ENCODE measurements around the gene ARSB.
"Not testable (repeated sequence)": the region's sequence is repeated elsewhere in the genome, so short reads cannot be mapped to it uniquely, and the experiment has no call there.

Gene ARSB

DNA sequence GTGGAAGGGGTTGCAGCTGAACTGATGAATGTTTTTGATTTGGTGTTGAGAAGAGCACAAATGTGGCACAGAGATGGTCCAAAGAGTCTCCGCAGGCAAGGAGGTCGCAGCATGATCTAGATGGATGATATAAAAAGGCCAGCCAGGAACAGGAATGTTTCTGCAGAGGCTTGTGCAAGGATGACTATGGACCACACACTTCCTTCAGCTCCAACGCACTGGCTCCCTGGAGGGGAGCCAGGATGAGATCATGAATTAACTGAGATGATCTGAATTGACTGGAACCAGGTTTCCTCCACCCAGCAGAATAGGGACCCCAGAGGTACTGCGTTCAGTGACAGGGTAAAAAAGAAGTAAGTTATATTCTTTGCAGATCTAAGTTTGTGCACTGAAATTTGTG is 89.0 kb downstream of the ARSB start:
- no peak for DNase-seq

DNA sequence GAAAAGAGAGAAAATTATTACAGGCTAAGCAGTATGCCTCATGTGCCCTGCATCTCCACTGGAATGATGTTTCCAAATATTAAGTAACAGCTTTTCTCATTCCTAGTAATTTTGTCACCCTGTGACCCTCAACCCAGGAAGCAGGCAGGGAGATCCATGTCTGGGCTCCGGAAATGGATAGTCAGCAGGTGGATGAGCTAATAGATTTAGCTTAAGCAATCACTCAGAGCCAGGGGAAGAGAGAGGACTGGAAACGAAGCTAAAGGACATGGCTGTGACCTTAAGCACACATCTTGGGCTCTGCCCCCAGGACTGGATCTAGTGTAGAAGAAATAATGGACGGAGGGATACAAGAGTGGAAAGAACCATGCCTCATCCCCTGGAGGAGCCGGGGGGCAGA is 89.5 kb downstream of the ARSB start:
- DNase-seq, result no peak

DNA sequence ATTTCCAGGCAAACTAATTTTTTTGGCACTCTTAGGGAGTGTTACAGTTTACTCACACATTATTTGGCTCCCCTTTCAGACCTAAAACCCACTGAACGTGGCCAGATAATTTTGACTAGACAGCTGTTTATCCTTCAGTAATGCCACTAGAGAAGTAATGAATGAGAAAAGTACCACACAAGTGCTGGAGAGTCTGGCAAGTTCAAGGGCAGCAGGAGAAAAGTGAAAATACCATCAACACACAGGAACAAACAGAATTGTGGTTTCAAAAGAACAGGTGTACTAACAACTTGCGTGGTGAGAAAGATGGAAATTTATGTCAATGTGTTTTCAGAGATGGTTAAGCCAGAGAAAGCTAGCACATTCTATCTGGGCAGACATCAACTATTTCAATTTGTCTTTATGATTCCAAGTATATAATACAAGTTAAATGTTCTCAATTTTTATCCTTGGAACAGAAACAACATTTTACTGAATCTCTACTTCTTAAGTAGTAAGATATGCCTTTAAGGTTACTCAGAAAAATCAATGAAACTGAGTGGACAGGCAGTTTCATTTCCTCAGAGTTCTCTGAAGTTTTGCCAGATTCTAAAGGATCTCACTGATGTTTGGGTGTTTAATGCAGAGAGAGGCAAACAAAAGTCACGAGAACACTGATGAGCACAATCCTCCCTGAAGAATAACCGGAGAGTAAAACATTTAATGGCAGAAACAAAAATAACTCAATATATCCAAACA is 91.0 kb downstream of the ARSB start:
- DNase-seq, result no peak

DNA sequence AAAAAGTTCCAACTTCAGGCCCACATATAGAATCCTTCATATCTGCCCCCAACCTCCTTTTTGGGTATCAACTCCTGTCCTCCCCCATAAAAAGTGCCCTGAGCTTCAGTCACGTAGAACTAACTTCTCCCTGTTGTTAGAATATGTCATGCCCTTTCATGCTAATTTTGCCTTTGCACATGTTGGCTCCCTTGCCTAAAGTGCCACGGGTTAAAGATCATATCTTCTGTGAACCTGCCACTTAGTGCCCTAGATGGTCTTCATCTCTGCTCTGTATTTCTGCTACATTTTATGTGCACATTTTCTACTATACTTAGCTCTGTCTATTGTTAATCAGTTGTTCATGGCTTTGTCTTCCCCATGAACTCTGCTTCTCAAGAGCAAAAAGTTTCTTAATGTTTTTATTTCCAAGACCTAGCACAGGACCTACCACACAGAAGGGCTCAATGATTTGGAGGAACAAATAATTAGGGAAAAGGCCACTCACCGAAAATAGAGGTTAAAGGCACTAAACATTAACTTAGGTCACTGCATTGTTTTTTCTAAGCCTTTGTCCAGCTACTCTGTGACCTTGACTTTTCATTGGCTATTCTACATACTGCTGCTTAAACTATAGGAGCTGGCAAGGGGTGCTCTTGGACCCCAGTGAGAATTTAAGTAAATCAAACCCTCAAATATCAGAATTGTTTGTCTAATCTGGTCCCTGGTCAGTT is 94.3 kb downstream of the ARSB start:
- DNase-seq, result no peak

DNA sequence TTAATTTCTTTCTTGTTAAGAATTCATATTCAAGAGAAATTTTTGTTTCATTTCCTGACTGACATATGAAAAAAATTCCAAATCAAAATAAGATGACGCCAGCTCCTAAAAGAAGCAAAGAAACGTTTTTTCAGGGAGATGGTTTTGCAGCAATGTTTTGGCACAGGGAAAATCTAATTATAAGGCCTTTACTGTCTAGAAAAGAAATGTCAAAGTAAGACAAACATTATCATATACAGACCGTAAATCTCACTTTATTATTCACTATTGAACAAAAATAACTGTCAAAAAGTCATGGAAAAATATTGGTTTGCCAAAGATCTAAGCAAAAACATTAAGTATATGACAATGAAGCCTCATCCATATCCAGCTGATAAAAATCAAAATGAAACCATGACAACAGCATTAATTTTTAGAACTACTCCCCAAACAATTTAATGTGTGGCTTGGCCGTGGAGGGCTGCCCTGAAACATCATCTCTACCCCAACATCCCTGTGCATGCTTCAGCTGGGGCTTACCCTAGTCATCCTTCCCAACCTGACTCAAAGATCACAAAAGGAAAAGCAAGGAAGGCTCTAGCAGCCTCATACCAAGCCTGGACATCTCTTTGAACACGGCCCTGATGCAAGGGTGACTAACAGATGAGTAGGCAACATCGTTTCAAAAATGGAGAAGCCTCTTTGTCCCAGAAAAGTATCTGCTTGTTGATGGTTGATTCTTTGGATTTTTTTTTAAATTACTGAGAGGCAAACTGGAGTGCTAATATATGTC is 95.6 kb downstream of the ARSB start:
- DNase-seq, result no peak

DNA sequence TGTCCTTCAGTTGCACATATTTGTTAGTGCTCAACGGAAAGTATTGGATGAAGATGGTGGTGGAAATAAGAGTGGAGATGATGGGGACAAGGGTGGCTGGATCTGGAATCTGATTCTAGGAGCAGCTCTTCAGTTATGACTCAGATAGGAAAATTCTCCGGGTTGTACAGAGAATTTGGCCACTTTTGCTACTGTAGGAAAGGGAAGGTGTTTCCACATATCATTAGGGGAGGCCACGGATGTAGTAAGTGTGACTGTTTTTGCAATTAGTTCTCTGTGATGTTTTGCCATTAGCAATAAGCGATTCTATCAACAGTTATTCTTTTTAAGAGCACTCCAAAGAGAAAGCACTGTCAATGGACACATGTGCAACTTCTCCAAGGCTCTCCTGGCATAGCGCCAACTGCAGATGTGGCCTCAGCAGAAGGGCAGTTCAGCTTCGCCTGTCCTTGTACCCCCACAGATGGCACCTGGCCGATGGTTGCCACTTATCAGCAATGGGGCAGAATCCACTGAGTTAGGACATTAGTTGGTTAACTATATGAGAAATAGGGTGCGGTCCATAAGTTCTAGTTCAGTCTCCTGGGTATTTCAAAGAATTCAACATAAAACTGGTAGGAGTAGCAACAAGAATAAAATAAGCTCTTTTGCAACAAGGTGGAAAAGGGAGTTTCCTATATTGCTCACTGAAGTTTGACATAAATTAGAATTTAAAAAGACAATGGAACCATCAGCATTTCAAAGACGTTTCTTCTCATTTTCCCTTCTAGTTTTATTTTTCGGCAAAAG is 96.3 kb downstream of the ARSB start:
- DNase-seq, result no peak

DNA sequence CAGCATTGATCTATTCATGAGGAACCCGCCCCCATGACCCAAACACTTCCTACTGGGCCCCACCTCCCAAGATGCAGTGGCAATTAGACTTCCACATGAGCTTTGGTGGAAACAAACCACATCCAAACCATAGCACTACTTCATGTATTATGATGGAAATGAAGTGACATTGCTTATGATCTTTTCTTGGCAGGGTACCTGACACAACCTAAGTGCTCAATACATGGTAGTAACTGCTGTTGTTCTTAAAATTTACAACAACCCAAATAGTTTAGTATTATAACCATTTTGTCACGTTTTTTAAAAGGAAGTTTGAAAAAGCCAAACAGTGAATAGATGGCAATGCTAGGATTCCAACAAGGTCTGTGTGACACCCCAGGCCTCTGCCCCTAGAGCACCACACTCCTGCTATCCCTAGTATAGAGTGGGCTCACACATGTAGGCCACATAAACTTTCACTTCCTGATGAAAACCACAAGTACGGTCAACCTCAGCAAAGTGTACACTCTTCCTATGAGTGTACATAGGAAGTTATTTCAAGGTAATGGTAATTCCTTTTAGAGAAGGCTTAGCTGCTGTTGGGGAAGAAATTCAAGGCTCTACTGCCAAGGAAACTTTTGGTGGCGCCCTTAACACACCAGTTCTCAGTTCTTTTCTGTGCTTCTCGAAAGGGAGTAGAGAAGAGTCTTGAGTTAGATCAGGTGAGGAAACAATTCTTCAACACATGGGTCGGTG is 97.6 kb downstream of the ARSB start:
- DNase-seq, result no peak

DNA sequence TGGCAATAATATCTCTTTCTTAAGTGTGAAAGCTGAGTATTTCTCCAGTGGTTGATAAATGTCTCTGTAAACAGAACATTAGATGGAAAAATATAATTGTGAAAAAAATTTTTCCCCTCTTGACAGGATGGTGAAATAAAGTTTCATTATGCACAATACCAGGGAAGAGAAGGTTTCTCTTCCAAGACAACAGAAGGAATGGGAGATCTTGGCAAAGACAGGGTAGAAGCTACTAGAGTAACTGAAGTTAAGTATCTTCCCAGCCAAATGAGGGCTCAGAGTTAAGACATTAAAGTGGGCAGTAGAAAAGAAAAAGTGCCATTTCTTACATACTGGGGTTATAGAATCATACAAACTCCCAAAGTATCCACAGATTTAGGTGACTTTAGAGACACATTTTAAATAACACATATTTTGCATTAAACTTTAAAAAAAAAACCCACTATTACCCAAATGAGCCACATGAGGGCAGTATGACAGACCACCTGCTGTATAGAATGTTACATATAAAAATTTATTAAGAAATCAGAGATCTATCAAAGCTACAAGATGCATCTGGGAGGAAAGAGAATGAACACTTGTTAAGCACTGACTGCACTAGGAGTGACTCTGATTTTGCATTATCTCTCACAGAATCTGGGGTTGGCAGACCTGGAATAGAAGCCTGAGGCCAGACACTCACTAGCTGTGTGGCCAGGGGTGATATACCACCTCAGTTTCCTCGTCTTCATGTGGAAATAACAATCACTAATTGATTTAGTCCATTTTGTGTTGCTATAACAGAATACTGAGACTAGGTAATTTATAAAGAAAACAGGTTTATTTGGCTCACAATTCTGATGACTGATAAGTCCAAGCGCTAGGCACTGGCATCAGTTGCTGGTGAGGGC is 98.5 kb downstream of the ARSB start:
- DNase-seq, result no peak

DNA sequence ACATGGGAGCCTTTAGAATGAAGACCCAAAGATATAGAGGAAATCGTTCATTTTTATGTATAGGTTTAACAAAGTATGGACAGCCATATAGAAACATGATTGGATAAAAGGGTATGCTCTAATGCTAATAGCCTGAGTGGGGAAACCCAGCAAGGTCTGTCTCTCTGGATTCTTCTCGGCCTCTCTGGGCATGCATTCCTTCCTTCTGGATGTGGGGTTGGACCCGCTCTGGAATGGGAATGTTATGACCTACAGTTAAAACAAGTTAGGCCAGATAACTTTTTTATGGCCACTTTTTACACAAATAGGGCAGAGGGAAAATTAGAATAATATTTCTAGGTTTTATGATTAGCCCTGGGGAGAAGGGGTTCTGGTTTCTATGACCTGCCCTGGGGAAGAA is 103.2 kb downstream of the ARSB start:
- DNase-seq, result no peak

DNA sequence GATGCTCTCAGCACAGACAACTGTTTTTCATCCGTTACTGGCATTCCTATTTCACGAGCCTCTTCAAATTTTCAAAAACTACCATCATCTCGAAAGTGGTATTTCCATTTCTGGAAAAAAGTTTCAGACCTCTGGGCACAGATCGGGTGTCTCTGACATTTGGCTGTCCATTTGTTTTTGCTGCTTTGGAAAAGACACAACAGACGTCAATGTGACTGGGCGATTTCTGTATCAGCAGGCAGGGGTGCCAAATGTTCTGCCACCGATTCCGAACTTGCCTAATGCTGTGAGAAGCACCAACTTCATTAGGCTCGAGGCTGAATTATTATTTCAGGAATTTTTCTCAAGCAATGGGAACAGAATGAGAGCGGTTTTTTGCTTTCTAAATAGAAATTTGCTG is 105.6 kb downstream of the ARSB start:
- no peak for DNase-seq

DNA sequence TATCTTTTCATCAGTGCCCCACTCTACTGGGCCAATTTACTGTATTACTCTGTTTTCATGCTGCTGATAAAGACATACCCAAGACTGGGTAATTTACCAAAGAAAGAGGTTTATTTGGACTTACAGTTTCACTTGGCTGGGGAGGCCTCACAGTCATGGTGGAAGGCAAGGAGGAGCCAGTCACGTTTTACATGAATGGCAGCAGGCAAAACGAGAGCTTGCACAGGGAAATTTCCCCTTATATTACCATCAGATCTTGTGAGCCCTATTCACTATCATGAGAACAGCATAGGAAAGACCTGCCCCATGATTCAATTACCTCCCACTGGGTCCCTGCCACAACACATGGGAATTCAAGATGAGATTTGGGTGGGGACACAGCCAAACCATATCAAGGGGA is 119.0 kb downstream of the ARSB start:
- not testable (repeated sequence) for DNase-seq

DNA sequence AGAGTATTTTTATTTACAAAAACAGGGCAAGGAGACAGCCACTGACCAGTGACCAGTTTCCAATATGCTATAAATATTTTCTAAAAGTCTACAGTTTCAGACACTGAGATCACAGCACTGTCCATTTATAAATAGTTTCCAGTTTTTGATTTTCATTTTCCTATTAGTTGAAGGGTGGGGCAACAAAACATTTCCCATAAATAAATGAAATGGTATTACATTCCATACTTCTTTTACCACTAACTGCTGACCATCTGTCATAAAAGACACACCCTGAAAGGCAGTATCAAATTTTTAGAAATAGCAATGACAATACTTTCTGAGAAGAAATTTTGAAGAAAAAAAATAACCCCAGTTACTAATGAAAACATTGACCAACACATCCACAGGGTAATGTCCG is 126.7 kb downstream of the ARSB start:
- no peak for DNase-seq

DNA sequence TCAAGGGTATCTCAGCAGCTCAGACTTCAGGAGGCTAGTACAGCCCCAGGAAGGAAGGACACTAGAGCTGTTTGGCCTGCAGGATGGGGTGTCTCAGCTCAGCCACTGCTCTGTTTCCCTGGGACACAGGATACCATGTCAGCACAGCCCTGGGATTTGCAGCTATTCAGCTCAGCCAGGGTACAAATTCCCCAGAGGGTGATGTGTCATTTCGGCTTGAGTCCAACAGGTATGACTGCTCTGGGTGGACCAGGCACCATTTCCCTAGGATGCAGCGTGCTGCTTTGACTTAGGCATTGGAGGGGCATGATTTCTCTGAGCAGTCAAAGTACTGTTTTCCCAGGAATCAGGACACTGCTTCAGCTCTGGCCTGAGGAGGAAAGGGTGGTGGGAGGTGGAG is 130.1 kb downstream of the ARSB start:
- DNase-seq, result no peak

DNA sequence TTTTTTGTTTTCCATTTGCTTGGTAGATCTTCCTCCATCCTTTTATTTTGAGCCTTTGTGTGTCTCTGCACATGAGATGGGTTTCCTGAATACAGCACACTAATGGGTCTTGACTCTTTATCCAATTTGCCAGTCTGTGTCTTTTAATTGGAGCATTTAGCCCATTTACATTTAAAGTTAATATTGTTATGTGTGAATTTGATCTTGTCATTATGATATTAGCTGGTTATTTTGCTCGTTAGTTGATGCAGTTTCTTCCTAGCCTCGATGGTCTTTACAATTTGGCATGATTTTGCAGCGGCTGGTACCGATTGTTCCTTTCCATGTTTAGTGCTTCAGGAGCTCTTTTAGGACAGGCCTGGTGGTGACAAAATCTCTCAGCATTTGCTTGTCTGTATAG is 133.2 kb downstream of the ARSB start:
- DNase-seq, result not testable (repeated sequence)

DNA sequence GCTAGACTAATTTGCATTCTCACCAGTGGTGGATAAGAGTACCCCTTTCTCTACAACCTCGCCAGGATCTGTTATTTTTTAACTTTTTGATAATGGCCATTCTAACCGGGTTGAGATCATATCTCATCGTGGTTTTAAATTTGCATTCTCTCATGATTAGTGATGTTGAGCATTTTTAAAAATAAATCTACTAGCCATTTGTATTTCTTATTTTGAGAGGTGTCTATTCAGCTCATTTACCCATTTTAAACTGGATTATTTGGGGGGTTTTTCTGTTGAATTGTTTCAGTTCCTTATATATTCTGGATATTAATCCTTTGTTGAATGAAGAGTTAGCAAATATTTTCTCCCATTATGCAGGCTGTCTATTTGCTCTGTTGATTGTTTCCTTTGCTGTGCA is 139.6 kb downstream of the ARSB start:
- DNase-seq, result no peak

DNA sequence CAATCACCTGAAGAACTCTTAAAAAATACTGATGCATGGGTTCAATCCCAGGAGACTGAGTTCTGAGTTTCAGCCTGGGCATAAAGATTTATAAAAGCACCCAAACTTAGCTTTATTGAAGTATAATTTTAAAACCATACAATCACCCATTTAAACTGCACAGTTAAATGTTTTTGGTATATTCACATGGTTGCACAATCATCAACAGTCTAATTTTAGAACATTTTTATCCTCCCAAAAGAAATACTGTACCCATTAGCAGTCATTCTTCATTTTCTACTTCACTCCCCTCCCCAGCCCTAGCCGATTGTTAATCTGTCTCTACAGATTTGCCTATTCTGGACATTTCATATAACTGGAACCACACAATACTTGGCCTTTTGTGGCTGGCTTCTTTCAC is 141.7 kb downstream of the ARSB start:
- no peak for DNase-seq

DNA sequence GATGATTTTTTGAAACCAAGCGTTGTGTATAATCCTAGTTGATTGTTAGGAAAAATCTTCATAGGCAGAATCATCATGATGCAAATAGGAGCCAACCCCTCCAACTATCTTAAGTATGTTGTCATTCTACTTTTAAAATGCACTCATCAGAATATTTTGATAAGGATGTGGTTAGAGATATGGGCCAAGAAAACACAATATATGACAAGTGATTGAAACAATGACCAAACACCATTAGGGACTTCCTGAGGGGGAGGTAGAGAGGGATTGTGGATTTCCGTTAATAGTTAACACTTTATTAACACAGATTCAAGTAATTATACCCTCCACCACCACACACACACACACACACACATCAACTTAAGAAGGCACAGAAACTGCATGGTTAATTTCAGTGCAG is 143.3 kb downstream of the ARSB start:
- no peak for DNase-seq

DNA sequence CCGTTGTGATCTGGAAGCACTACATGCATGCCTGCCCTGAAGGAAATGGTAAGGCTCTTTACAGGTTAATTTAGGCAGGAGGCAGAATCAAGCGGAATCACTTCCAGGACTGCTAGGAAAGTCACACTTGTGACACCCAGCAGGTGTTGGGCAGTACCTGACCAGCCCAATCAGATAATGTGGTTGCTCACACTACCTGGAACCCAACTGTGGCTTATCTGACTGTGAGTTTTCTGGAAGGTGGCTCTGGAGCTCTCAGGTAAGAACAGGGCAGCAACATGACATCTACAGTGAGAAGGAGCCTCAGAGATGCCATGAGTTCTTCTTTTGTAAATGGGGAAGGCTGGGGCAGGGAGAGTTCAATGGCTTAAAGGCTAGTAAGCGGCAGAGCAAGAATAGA is 146.4 kb downstream of the ARSB start:
- DNase-seq, result no peak

DNA sequence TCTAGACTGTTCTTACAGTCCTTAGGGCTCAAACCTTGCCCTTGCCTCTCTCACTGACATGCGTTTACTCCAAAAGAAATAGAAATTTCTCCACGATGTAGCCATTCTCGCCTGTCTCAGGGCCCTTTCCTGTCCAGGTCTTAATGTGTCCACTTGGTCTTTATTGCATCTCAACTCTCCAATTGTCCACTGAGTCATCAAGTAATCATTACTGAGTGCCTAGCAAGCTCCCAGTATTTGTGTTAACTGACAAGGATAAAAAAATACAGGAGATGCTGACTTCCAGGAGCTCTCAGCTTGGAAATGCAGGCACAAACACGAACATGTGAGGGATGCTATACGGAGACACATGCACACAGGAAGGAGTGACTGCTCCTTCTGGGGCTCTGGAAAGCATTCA is 147.3 kb downstream of the ARSB start:
- DNase-seq, result no peak

DNA sequence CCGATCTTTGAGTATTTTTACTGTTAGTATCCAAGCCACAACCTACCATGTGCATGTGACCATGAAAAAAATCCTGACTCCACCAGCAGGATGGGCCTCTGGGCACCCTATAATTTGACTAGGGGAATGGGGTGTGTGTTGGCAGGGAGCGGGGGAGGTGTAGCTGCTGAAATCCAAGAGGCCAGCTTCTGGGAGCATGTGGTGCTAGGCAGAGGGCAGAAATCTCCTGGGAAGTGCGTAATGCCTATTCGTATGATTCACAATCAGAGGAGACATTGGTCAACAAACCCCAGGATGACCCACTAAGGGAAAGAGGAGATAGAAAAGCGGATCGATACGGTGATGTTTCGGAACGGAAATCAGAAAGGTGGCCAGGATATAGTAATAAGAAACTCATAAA is 149.9 kb downstream of the ARSB start:
- DNase-seq, result no peak

DNA sequence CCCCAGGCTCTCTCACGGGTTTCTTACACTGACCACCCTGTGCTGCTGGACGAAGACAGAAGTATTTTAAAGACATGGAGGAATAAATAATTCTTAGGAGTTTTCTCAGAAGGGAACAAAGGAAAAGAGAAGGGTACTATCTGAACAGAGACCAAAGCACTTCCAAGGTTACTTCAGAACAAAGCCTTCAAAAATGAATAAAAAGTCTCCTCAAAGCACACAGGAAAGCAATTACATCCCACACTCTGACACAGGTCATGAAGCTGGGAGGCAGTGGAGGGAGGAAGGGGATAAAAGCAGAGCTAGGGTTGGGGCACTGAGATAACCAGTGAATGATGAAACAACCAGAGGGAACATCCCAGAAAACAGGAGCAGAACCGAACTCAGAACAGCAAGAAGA is 151.8 kb downstream of the ARSB start:
- DNase-seq, result no peak
